B cell (primary cell): ENCODE data around the gene PTPN1. TPM values are rescaled to one million over a fixed set of nuclear protein-coding genes. Genes with fewer than 3 reads are reported as not detected.

Source experiments
- ATAC-seq: fragments of 200-7000 bp; cut with Tn5 transposase; one replicate; pipeline ENCODE4 v1.10.0; 2021; ENCODE audit warnings: low read depth, mild to moderate bottlenecking, moderate number of reproducible peaks, moderate library complexity
- CTCF ChIA-PET: fragments of 350-600 bp; sonication (Branson Sonifier 250); formaldehyde crosslinking; loops from one replicate; lab custom pipeline; 2021; ENCODE audit warnings: antibody characterized with exemption, inconsistent platforms; lab: Charles Lee
- POLR2A ChIA-PET: fragments of 350-600 bp; sonication (Branson Sonifier 250); formaldehyde crosslinking; loops from one replicate; lab custom pipeline; 2021; ENCODE audit warnings: antibody characterized with exemption; lab: Charles Lee
- DNase-seq: peaks from one replicate; pipeline ENCODE4 v3.0.0; 2013
- H2AFZ ChIP-seq: 2 replicates; pipeline ENCODE4 v1.6.1; 2012; ENCODE audit warnings: mild to moderate bottlenecking, low read depth, low read length; ENCODE audit not compliant: insufficient read depth, poor library complexity, severe bottlenecking
- H3K27ac ChIP-seq, 2 donors: 1 replicate in 1 of 2; 2 replicates in 1 of 2; pipeline ENCODE4 v1.5.1; 2012 to 2013; ENCODE audit warnings: low read length in 2 of 2, mild to moderate bottlenecking in 2 of 2, moderate library complexity in 1 of 2
- H3K27me3 ChIP-seq, 4 experiments: fragments of 200-600 bp in 1 of 4; sonication (generic) in 1 of 4; replicated peaks in 1 of 4; 1 replicate in 2 of 4; 2 replicates in 2 of 4; pipeline versions ENCODE4 v1.6.1 to v1.7.0; 2013 to 2016; ENCODE audit warnings: low read length in 3 of 4, mild to moderate bottlenecking in 2 of 4, mixed read lengths in 1 of 4, moderate library complexity in 1 of 4; ENCODE audit not compliant: insufficient read depth in 4 of 4, control insufficient read depth in 3 of 4; ENCODE audit errors: control extremely low read depth in 1 of 4
- H3K36me3 ChIP-seq, 2 experiments: replicated peaks in 1 of 2; 1 replicate in 1 of 2; 2 replicates in 1 of 2; pipeline versions ENCODE4 v1.6.1 to v1.7.1; 2013; ENCODE audit warnings: low read length in 1 of 2; ENCODE audit not compliant: insufficient read depth in 2 of 2, control insufficient read depth in 1 of 2; ENCODE audit errors: control extremely low read depth in 1 of 2, extremely low read depth in 1 of 2
- H3K4me1 ChIP-seq, 2 donors: fragments of 200-600 bp in 1 of 2; sonication (generic) in 1 of 2; 1 replicate in 1 of 2; 2 replicates in 1 of 2; pipeline versions ENCODE4 v1.5.1 to v1.6.1; 2013 to 2017; ENCODE audit warnings: low read length in 2 of 2; ENCODE audit not compliant: control insufficient read depth in 2 of 2, insufficient read depth in 2 of 2
- H3K4me2 ChIP-seq: replicated peaks from 2 replicates; pipeline ENCODE3; 2012; ENCODE audit warnings: mild to moderate bottlenecking, low read depth, low read length; ENCODE audit not compliant: poor library complexity, severe bottlenecking
- H3K4me3 ChIP-seq, 5 experiments: fragments of 200-600 bp in 1 of 5; sonication (generic) in 1 of 5; 1 replicate in 3 of 5; 2 replicates in 2 of 5; pipeline versions ENCODE4 v1.5.1 to v1.7.0; 2011 to 2016; ENCODE audit warnings: low read length in 4 of 5, mild to moderate bottlenecking in 4 of 5, low read depth in 2 of 5, control low read depth in 1 of 5, moderate library complexity in 1 of 5; ENCODE audit not compliant: insufficient read depth in 1 of 5; ENCODE audit errors: control extremely low read depth in 1 of 5, extremely low read depth in 1 of 5
- H3K79me2 ChIP-seq: fragments of 200-600 bp; sonication (generic); one replicate; pipeline ENCODE4 v1.6.0; 2016; ENCODE audit warnings: low read length; ENCODE audit not compliant: control insufficient read depth, insufficient read depth
- H3K9ac ChIP-seq: fragments of 200-600 bp; sonication (generic); 2 replicates; pipeline ENCODE4 v1.6.1; 2017; ENCODE audit warnings: mild to moderate bottlenecking, low read length, moderate library complexity
- H3K9me3 ChIP-seq, 3 donors: one replicate each; pipeline versions ENCODE4 v1.6.1 to v1.7.1; 2013; ENCODE audit warnings: low read length in 2 of 3; ENCODE audit not compliant: control insufficient read depth in 2 of 3, insufficient read depth in 1 of 3; ENCODE audit errors: control extremely low read depth in 1 of 3
- H4K20me1 ChIP-seq: 2 replicates; pipeline ENCODE4 v1.6.0; 2012; ENCODE audit warnings: mild to moderate bottlenecking, low read length; ENCODE audit not compliant: insufficient read depth, control insufficient read depth, poor library complexity, severe bottlenecking
- H3K27ac Mint-ChIP-seq: one replicate; pipeline ENCODE4 v1.8.0; 2021; ENCODE audit warnings: mixed read lengths
- H3K27me3 Mint-ChIP-seq: one replicate; pipeline ENCODE4 v1.8.0; 2021; ENCODE audit warnings: mixed read lengths
- H3K4me1 Mint-ChIP-seq: one replicate; pipeline ENCODE4 v1.8.0; 2021; ENCODE audit warnings: mixed read lengths
- H3K4me3 Mint-ChIP-seq: one replicate; pipeline ENCODE4 v1.8.0; 2021; ENCODE audit warnings: mixed read lengths
- H3K9me3 Mint-ChIP-seq: one replicate; pipeline ENCODE4 v1.8.0; 2022; ENCODE audit warnings: mixed read lengths; ENCODE audit not compliant: insufficient read depth
- CTCF ChIP-seq: fragments of 200-600 bp; IDR thresholded peaks from one replicate; pipeline ENCODE4 v1.8.0; 2022; ENCODE audit warnings: antibody characterized with exemption, mild to moderate bottlenecking
- EZH2 ChIP-seq: IDR thresholded peaks from 2 replicates; pipeline ENCODE4 v1.6.1; 2012; ENCODE audit warnings: borderline replicate concordance, low read depth, mild to moderate bottlenecking, moderate library complexity, low read length; ENCODE audit not compliant: insufficient read depth, poor library complexity, severe bottlenecking
- whole genome bisulfite sequencing: methylation state at CpG from one replicate; pipeline ENCODE4 v1.1.5; 2013; ENCODE audit warnings: missing lambda C conversion rate; ENCODE audit not compliant: insufficient coverage; 5-methylcytosine and 5-hydroxymethylcytosine counted together
- intact Hi-C: fragments of 100-400 bp; cut with micrococcal nuclease; formaldehyde crosslinking; loops from one replicate; pipeline ENCODE4 v1.10.0; 2022
- polyA plus RNA-seq: library from polyadenylated mRNA; depleted of rRNA; stranded (reverse); fragments of >200 nt; gene quantifications from 2 replicates; pipeline ENCODE4 v1.2.3, GENCODE V29; 2012
- total RNA-seq, 2 donors: library from RNA; stranded (reverse); fragments of 120-200 nt in 1 of 2; gene quantifications; 1 replicate in 1 of 2; 2 replicates in 1 of 2; pipeline versions ENCODE4 v1.2.3 to v1.2.4, GENCODE V29; 2013 to 2022

PTPN1 gene
- total and polyA plus RNA-seq, 2 donors (not counting 1 experiment from before 2014, with no cell fraction given) = 77.4 to 134 TPM

DNA sequence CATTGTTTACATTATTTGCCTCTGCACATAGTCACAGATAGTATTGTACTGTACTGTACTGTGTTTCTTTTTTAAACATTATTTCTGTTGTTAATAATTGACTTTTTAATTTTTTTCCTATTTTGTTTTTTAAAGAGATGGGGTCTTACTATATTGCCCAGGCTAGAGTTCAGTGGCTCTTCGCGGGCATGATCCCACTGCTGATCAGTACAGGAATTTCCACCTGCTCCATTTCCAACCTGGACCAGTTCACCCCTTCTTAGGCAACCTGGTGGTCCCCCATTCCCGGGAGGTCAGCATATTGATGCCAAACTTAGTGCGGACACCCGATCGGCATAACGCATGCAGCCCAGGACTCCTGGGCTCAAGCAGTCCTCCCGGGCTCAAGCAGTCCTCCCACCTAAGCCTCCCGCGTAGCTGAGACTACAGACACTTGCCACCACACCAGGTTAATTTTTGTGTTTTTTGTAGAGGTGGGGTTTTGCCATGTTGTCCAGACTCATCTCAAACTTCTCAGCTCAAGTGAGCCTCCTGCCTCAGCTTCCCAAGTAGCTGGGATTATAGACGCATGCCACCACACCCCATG, 47.5 kb downstream of the PTPN1 start:
- ChIA-PET CTCF (interaction anchor here (0.7 to 1.9 kb wide), 7 partner anchors 9 to 53 kb away, joined by 3 to 6 read pairs (median 4); no protein-coding TSS in a partner anchor), POLR2A (interaction anchor here (0.6 kb wide), 1 partner anchor 373 kb away, joined by 5 read pairs; no protein-coding TSS in a partner anchor)
- H2AFZ ChIP-seq = no peak overlapping the region
- peaks cover 51% of the 10 kb centered on the region for H3K4me1 Mint-ChIP-seq
- H3K9me3 Mint-ChIP-seq = no peaks in the 10 kb centered on the region
- H3K79me2 ChIP-seq = peaks cover 100% of the 10 kb centered on the region
- H3K27me3 ChIP-seq = no peaks in the 10 kb centered on the region
- H3K36me3 ChIP-seq = peaks cover 10 to 45% of the 10 kb centered on the region in 2 experiments
- no peak overlapping the region for H3K27ac Mint-ChIP-seq
- 100% methylated on average over 7 of the region's 11 CpGs for WGBS
- no peak overlapping the region for H3K4me2 ChIP-seq
- peaks cover 17 to 26% of the 10 kb centered on the region in 2 donors for H3K4me1 ChIP-seq
- H4K20me1 ChIP-seq = peaks cover 59% of the 10 kb centered on the region
- H3K27me3 Mint-ChIP-seq = no peaks in the 10 kb centered on the region
- peaks cover 3 to 5% (median 4%) of the 10 kb centered on the region in 3 donors for H3K9me3 ChIP-seq
- H3K4me3 ChIP-seq = no peak overlapping the region
- intact Hi-C loops = no loop called here
- H3K9ac ChIP-seq = no peak overlapping the region
- DNase-seq (no peak), ATAC-seq (no peak)
- TF ChIP-seq EZH2 (no peak), CTCF (no peak)
- H3K27ac ChIP-seq = no peak overlapping the region
- H3K4me3 Mint-ChIP-seq = no peak overlapping the region

DNA sequence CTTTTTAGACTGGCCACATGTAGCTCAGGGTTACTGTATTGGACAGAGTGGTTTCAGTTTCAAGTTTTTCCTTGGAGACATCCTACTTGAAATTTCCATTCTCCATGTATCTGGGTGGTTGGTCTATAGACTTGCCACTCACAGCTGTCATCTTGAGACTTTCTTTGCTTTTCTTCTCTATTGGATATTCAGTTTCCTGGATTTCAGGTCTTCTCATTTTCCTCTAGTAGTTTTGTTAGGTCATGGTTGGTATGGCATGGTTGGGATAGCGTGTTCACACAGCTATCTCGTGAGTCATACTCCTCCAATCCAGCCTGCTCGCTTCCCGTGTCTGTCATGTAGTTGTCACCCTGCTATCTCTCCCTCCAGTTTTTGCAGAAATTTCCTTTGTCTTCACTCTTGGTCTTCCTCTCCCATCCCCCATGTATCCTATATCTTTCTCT, 48.3 kb downstream of the PTPN1 start:
- Histone ChIP-seq H2AFZ (no peak overlapping the region), H3K27ac (no peak overlapping the region), H3K4me2 (no peak overlapping the region), H4K20me1 (peaks cover 67% of the 10 kb centered on the region), H3K36me3 (peaks cover 10 to 50% of the 10 kb centered on the region in 2 experiments), H3K4me1 (peaks cover 16 to 19% of the 10 kb centered on the region in 2 donors), H3K9ac (no peak overlapping the region), H3K4me3 (no peak overlapping the region), H3K9me3 (peaks cover 3 to 5% (median 4%) of the 10 kb centered on the region in 3 donors), H3K27me3 (no peaks in the 10 kb centered on the region), H3K79me2 (peaks cover 100% of the 10 kb centered on the region)
- Mint-ChIP-seq H3K27me3 (no peaks in the 10 kb centered on the region), H3K4me3 (no peak overlapping the region), H3K27ac (peak overlapping the region; percentile 44), H3K9me3 (no peaks in the 10 kb centered on the region), H3K4me1 (peaks cover 56% of the 10 kb centered on the region)
- ChIA-PET CTCF (interaction anchor here (0.7 to 1.9 kb wide), 6 partner anchors 8 to 54 kb away, joined by 3 to 5 read pairs (median 4); no protein-coding TSS in a partner anchor), POLR2A (interaction anchor here (0.6 kb wide), 1 partner anchor 372 kb away, joined by 5 read pairs; no protein-coding TSS in a partner anchor)
- no peak for TF ChIP-seq CTCF
- TF ChIP-seq EZH2 = no peak
- 100% methylated on average over 2 of the region's 4 CpGs for WGBS
- ATAC-seq = no peak
- intact Hi-C loops = no loop called here
- DNase-seq = no peak
